Measurements from ENCODE around the gene HBG2.

GRCh38 chr11:5242208-5242607 lies 12.4 kb downstream of the HBG2 start:
- TF ChIP-seq POLR2A (IDR thresholded peaks at IDR 0.05) (no peak), CTCF (IDR thresholded peaks at IDR 0.05) (no peak), EP300 (IDR thresholded peaks at IDR 0.05) (no peak)
